Measurements from ENCODE around the gene CYBC1. TPM values are rescaled to one million over a fixed set of nuclear protein-coding genes. Genes with fewer than 3 reads are reported as not detected.

Gene CYBC1
- total and polyA plus RNA-seq, 9 of the 15 experiments (the other 6 are each of a cell fraction or from before 2014, with no cell fraction given), result 1.3 to 71.8 (median 49.9) TPM

Small RNAs within 50 kb of the gene (small RNA-seq; reads per million reads assigned to genes)
- gene RF00019, result not detected

Other genes starting within 250 kb of the CYBC1 start
Only the 7 nearest of the 13 such genes appear.
- gene SECTM1, start 117.0 kb downstream of the CYBC1 start, total RNA-seq (2014; rRNA removed), result 0.18 TPM in 1 of 2 replicates, not detected in the other
- not detected in 2 replicates for gene SECTM1, start 117.0 kb downstream of the CYBC1 start, total RNA-seq (2014; rRNA removed; fragmentation: Illumina TruSeq; extraction: Trizol)
- not detected in 2 replicates for gene SECTM1, start 117.0 kb downstream of the CYBC1 start, total RNA-seq (2015; rRNA removed; fragmentation: Illumina TruSeq; extraction: Trizol)
- 0.11 TPM in 1 of 2 replicates, not detected in the other for gene SECTM1, start 117.0 kb downstream of the CYBC1 start, total RNA-seq (2021)
- gene SECTM1, start 117.0 kb downstream of the CYBC1 start, polyA plus RNA-seq (2011; rRNA removed), result 0.19 and 0.46 TPM in 2 replicates
- gene SECTM1, start 117.0 kb downstream of the CYBC1 start, polyA plus RNA-seq (2014; fragmentation: Illumina TruSeq; extraction: Trizol), result 0.15 TPM in 1 of 2 replicates, not detected in the other
- not detected for gene SECTM1, start 117.0 kb downstream of the CYBC1 start, polyA plus RNA-seq (2014; fragmentation: Nextera tagmentation; extraction: Ambion mirVana)
- gene SECTM1, start 117.0 kb downstream of the CYBC1 start, polyA plus RNA-seq (2014; rRNA removed), result not detected in 2 replicates
- 1.6 and 2.4 TPM in 2 replicates for gene TEX19, start 91.5 kb downstream of the CYBC1 start, total RNA-seq (2014; rRNA removed)
- gene TEX19, start 91.5 kb downstream of the CYBC1 start, total RNA-seq (2014; rRNA removed; fragmentation: Illumina TruSeq; extraction: Trizol), result 0.93 and 1.4 TPM in 2 replicates
- 1.6 and 2.0 TPM in 2 replicates for gene TEX19, start 91.5 kb downstream of the CYBC1 start, total RNA-seq (2015; rRNA removed; fragmentation: Illumina TruSeq; extraction: Trizol)
- 1.4 and 2.1 TPM in 2 replicates for gene TEX19, start 91.5 kb downstream of the CYBC1 start, total RNA-seq (2021)
- gene TEX19, start 91.5 kb downstream of the CYBC1 start, polyA plus RNA-seq (2011; rRNA removed), result 3.6 and 4.9 TPM in 2 replicates
- 1.9 and 2.3 TPM in 2 replicates for gene TEX19, start 91.5 kb downstream of the CYBC1 start, polyA plus RNA-seq (2014; fragmentation: Illumina TruSeq; extraction: Trizol)
- gene TEX19, start 91.5 kb downstream of the CYBC1 start, polyA plus RNA-seq (2014; fragmentation: Nextera tagmentation; extraction: Ambion mirVana), result under 1 TPM; 0.10 to 0.57 TPM
- 1.9 and 2.2 TPM in 2 replicates for gene TEX19, start 91.5 kb downstream of the CYBC1 start, polyA plus RNA-seq (2014; rRNA removed)
- gene UTS2R, start 79.0 kb downstream of the CYBC1 start, total RNA-seq (2014; rRNA removed), result not detected in 2 replicates
- not detected in 2 replicates for gene UTS2R, start 79.0 kb downstream of the CYBC1 start, total RNA-seq (2014; rRNA removed; fragmentation: Illumina TruSeq; extraction: Trizol)
- not detected in 2 replicates for gene UTS2R, start 79.0 kb downstream of the CYBC1 start, total RNA-seq (2015; rRNA removed; fragmentation: Illumina TruSeq; extraction: Trizol)
- gene UTS2R, start 79.0 kb downstream of the CYBC1 start, total RNA-seq (2021), result 0.22 TPM in 1 of 2 replicates, not detected in the other
- gene UTS2R, start 79.0 kb downstream of the CYBC1 start, polyA plus RNA-seq (2011; rRNA removed), result not detected in 2 replicates
- not detected in 2 replicates for gene UTS2R, start 79.0 kb downstream of the CYBC1 start, polyA plus RNA-seq (2014; fragmentation: Illumina TruSeq; extraction: Trizol)
- not detected for gene UTS2R, start 79.0 kb downstream of the CYBC1 start, polyA plus RNA-seq (2014; fragmentation: Nextera tagmentation; extraction: Ambion mirVana)
- not detected in 2 replicates for gene UTS2R, start 79.0 kb downstream of the CYBC1 start, polyA plus RNA-seq (2014; rRNA removed)
- gene HEXD, start 32.4 kb downstream of the CYBC1 start, total RNA-seq (2014; rRNA removed), result 10.5 and 12.3 TPM in 2 replicates
- gene HEXD, start 32.4 kb downstream of the CYBC1 start, total RNA-seq (2014; rRNA removed; fragmentation: Illumina TruSeq; extraction: Trizol), result 5.3 and 6.7 TPM in 2 replicates
- gene HEXD, start 32.4 kb downstream of the CYBC1 start, total RNA-seq (2015; rRNA removed; fragmentation: Illumina TruSeq; extraction: Trizol), result 8.3 and 10.0 TPM in 2 replicates
- gene HEXD, start 32.4 kb downstream of the CYBC1 start, total RNA-seq (2021), result 16.9 and 17.5 TPM in 2 replicates
- 20.0 and 22.3 TPM in 2 replicates for gene HEXD, start 32.4 kb downstream of the CYBC1 start, polyA plus RNA-seq (2011; rRNA removed)
- 8.7 and 10.9 TPM in 2 replicates for gene HEXD, start 32.4 kb downstream of the CYBC1 start, polyA plus RNA-seq (2014; fragmentation: Illumina TruSeq; extraction: Trizol)
- 1 to 10 TPM; 1.0 TPM for gene HEXD, start 32.4 kb downstream of the CYBC1 start, polyA plus RNA-seq (2014; fragmentation: Nextera tagmentation; extraction: Ambion mirVana)
- 21.9 and 25.3 TPM in 2 replicates for gene HEXD, start 32.4 kb downstream of the CYBC1 start, polyA plus RNA-seq (2014; rRNA removed)
- 34.7 and 44.7 TPM in 2 replicates for gene OGFOD3, start 32.2 kb downstream of the CYBC1 start, total RNA-seq (2014; rRNA removed)
- gene OGFOD3, start 32.2 kb downstream of the CYBC1 start, total RNA-seq (2014; rRNA removed; fragmentation: Illumina TruSeq; extraction: Trizol), result 8.9 and 12.3 TPM in 2 replicates
- 18.0 and 18.9 TPM in 2 replicates for gene OGFOD3, start 32.2 kb downstream of the CYBC1 start, total RNA-seq (2015; rRNA removed; fragmentation: Illumina TruSeq; extraction: Trizol)
- gene OGFOD3, start 32.2 kb downstream of the CYBC1 start, total RNA-seq (2021), result 40.5 and 43.6 TPM in 2 replicates
- gene OGFOD3, start 32.2 kb downstream of the CYBC1 start, polyA plus RNA-seq (2011; rRNA removed), result 23.8 and 31.8 TPM in 2 replicates
- 18.3 and 23.3 TPM in 2 replicates for gene OGFOD3, start 32.2 kb downstream of the CYBC1 start, polyA plus RNA-seq (2014; fragmentation: Illumina TruSeq; extraction: Trizol)
- gene OGFOD3, start 32.2 kb downstream of the CYBC1 start, polyA plus RNA-seq (2014; fragmentation: Nextera tagmentation; extraction: Ambion mirVana), result 1 to 10 TPM in 1 of 2 experiments, under 1 TPM in 1; 0.69 to 1.8 TPM
- 33.3 and 34.5 TPM in 2 replicates for gene OGFOD3, start 32.2 kb downstream of the CYBC1 start, polyA plus RNA-seq (2014; rRNA removed)
- gene NARF, start 8.0 kb upstream of the CYBC1 start, total RNA-seq (2014; rRNA removed), result 132 and 145 TPM in 2 replicates
- 101 and 104 TPM in 2 replicates for gene NARF, start 8.0 kb upstream of the CYBC1 start, total RNA-seq (2014; rRNA removed; fragmentation: Illumina TruSeq; extraction: Trizol)
- 84.1 and 89.0 TPM in 2 replicates for gene NARF, start 8.0 kb upstream of the CYBC1 start, total RNA-seq (2015; rRNA removed; fragmentation: Illumina TruSeq; extraction: Trizol)
- gene NARF, start 8.0 kb upstream of the CYBC1 start, total RNA-seq (2021), result 272 and 273 TPM in 2 replicates
- gene NARF, start 8.0 kb upstream of the CYBC1 start, polyA plus RNA-seq (2011; rRNA removed), result 396 and 423 TPM in 2 replicates
- 218 and 257 TPM in 2 replicates for gene NARF, start 8.0 kb upstream of the CYBC1 start, polyA plus RNA-seq (2014; fragmentation: Illumina TruSeq; extraction: Trizol)
- 100 to 1,000 TPM in 1 of 2 experiments, 10 to 100 TPM in 1; 60.4 to 114 TPM for gene NARF, start 8.0 kb upstream of the CYBC1 start, polyA plus RNA-seq (2014; fragmentation: Nextera tagmentation; extraction: Ambion mirVana)
- 250 and 261 TPM in 2 replicates for gene NARF, start 8.0 kb upstream of the CYBC1 start, polyA plus RNA-seq (2014; rRNA removed)
- gene FOXK2, start 69.0 kb upstream of the CYBC1 start, total RNA-seq (2014; rRNA removed), result 41.5 and 56.9 TPM in 2 replicates
- 41.2 and 44.1 TPM in 2 replicates for gene FOXK2, start 69.0 kb upstream of the CYBC1 start, total RNA-seq (2014; rRNA removed; fragmentation: Illumina TruSeq; extraction: Trizol)
- gene FOXK2, start 69.0 kb upstream of the CYBC1 start, total RNA-seq (2015; rRNA removed; fragmentation: Illumina TruSeq; extraction: Trizol), result 52.0 and 52.4 TPM in 2 replicates
- 86.0 and 93.2 TPM in 2 replicates for gene FOXK2, start 69.0 kb upstream of the CYBC1 start, total RNA-seq (2021)
- 47.2 and 52.2 TPM in 2 replicates for gene FOXK2, start 69.0 kb upstream of the CYBC1 start, polyA plus RNA-seq (2011; rRNA removed)
- gene FOXK2, start 69.0 kb upstream of the CYBC1 start, polyA plus RNA-seq (2014; fragmentation: Illumina TruSeq; extraction: Trizol), result 56.1 and 65.8 TPM in 2 replicates
- gene FOXK2, start 69.0 kb upstream of the CYBC1 start, polyA plus RNA-seq (2014; fragmentation: Nextera tagmentation; extraction: Ambion mirVana), result 1 to 10 TPM; 3.0 to 4.2 TPM
- 39.6 and 41.9 TPM in 2 replicates for gene FOXK2, start 69.0 kb upstream of the CYBC1 start, polyA plus RNA-seq (2014; rRNA removed)

All from K562 (cell line).